ENCODE measurements around the gene CLIP2. TPM values are rescaled to one million over a fixed set of nuclear protein-coding genes. Genes with fewer than 3 reads are reported as not detected.

Gene CLIP2
- total RNA-seq, 1 experiment from 2014 or later: 37.9 TPM

DNA sequence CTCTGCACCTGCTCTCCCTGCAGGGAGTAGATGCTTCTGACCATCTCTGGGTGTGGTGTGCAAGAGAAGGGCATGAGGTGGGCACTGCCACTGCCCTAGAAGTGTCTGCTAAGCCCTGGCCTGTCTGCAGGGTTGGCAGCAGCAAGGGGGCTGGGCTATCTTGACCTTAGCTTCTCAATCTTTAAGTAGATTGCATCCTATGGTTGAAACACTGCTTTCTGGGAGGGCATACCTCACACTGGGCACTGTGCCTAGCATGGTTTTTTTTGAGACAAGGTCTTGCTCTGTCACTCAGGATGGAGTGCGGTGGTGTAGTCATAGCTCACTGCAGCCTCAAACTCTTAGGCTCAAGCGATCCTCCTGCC lies 54.9 kb downstream of the CLIP2 start:
- no TSS peak for BruUV-seq (replicated peaks)
- TF ChIP-seq EZH2 (IDR thresholded peaks at IDR 0.05; ENCODE audit: low read depth): no peak
- TF ChIP-seq, protein P1, sequence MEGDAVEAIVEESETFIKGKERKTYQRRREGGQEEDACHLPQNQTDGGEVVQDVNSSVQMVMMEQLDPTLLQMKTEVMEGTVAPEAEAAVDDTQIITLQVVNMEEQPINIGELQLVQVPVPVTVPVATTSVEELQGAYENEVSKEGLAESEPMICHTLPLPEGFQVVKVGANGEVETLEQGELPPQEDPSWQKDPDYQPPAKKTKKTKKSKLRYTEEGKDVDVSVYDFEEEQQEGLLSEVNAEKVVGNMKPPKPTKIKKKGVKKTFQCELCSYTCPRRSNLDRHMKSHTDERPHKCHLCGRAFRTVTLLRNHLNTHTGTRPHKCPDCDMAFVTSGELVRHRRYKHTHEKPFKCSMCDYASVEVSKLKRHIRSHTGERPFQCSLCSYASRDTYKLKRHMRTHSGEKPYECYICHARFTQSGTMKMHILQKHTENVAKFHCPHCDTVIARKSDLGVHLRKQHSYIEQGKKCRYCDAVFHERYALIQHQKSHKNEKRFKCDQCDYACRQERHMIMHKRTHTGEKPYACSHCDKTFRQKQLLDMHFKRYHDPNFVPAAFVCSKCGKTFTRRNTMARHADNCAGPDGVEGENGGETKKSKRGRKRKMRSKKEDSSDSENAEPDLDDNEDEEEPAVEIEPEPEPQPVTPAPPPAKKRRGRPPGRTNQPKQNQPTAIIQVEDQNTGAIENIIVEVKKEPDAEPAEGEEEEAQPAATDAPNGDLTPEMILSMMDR (conservative IDR thresholded peaks at IDR 0.05): no peak
- Histone ChIP-seq H2AFZ (no peak overlapping the region), H3K27me3 (ENCODE audit: insufficient read depth, low read depth) (no peaks in the 10 kb centered on the region), H3K79me2 (ENCODE audit: low read depth) (no peaks in the 10 kb centered on the region), H3K9me2 (ENCODE audit: insufficient read depth) (no peaks in the 10 kb centered on the region), H3K4me3 (no peak overlapping the region), H3K9me3 (ENCODE audit: insufficient read depth, low read depth) (no peaks in the 10 kb centered on the region), H3K4me2 (peak overlapping the region; percentile 63), H3K27ac (peak overlapping the region; percentile 73), H3K36me3 (ENCODE audit: low read depth) (no peaks in the 10 kb centered on the region), H4K20me1 (ENCODE audit: insufficient read depth) (no peaks in the 10 kb centered on the region), H3K4me1 (replicated peaks; ENCODE audit: insufficient read depth) (peaks cover 12% of the 10 kb centered on the region), H3F3A (ENCODE audit: insufficient read depth, low read depth) (peaks cover 21% of the 10 kb centered on the region)
- peak; percentile 62 to 64 for DNase-seq
- ChIA-PET POLR2A (ENCODE audit: unreplicated experiment) (interaction anchor here (0.6 kb wide), 3 partner anchors 41 to 365 kb away, joined by 4 to 15 read pairs (median 4); no protein-coding TSS in a partner anchor), CTCF (interaction anchor here (0.6 to 0.7 kb wide), 2 partner anchors 92 to 260 kb away, joined by 3 read pairs; no protein-coding TSS in a partner anchor)
- intact Hi-C loops (cut with micrococcal nuclease; ENCODE audit: unreplicated experiment): no loop called here

DNA sequence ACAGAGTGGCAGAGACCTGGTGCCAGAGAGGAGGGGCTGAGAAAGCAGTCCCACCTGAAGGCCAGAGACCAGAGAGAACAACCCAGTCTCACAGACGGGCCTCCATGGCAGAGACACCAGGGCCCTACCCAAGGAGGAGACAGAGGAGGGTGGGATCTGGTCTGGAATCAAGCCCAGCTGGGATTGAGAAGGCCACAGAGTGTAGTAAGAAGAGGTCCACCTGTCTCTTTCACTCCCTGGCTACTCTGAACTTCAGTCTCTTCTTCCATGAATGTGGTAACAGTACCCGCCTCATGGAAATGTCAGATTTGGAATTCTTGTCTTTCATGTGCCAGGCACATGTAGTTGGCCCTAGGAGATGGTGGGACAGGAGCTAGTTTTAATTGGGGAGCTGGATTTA lies 55.6 kb downstream of the CLIP2 start:
- ChIA-PET CTCF (no interaction called here), POLR2A (ENCODE audit: unreplicated experiment) (interaction anchor here (0.6 kb wide), 1 partner anchor 42 kb away, joined by 4 read pairs; no protein-coding TSS in a partner anchor)
- intact Hi-C loops (cut with micrococcal nuclease; ENCODE audit: unreplicated experiment): no loop called here
- TF ChIP-seq, protein P1 (conservative IDR thresholded peaks at IDR 0.05): no peak
- no peak for TF ChIP-seq EZH2 (IDR thresholded peaks at IDR 0.05; ENCODE audit: low read depth)
- Histone ChIP-seq H3K79me2 (ENCODE audit: low read depth) (no peaks in the 10 kb centered on the region), H3K4me1 (replicated peaks; ENCODE audit: insufficient read depth) (peaks cover 12% of the 10 kb centered on the region), H3K4me2 (no peak overlapping the region), H3K36me3 (ENCODE audit: low read depth) (no peaks in the 10 kb centered on the region), H3K27me3 (ENCODE audit: insufficient read depth, low read depth) (no peaks in the 10 kb centered on the region), H2AFZ (no peak overlapping the region), H3K4me3 (no peak overlapping the region), H4K20me1 (ENCODE audit: insufficient read depth) (no peaks in the 10 kb centered on the region), H3K27ac (0 out of 2 replicates have a peak overlapping the region, but pooled peaks have one; percentile 73), H3K9me3 (ENCODE audit: insufficient read depth, low read depth) (no peaks in the 10 kb centered on the region), H3K9me2 (ENCODE audit: insufficient read depth) (no peaks in the 10 kb centered on the region), H3F3A (ENCODE audit: insufficient read depth, low read depth) (peaks cover 21% of the 10 kb centered on the region)
- no TSS peak for BruUV-seq (replicated peaks)
- DNase-seq: no peak

DNA sequence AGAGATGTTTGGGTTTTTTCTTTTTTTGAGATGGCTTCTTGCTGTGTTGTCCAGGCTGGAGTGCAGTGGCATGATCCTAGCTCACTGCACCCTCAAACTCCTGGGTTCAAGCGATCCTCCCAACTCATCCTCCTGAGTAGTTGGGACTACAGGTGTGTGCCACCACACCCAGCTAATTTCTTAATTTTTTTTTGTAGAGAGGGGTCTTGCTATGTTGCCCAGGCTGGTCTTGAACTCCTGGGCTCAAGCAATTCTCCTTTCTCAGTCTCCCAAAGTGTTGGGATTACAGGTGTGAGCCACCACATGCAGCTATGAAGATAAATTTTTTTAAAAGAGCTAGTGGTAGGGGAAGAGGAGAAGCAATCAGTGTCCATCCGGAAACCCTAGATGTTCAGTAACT lies 56.8 kb downstream of the CLIP2 start:
- ChIA-PET CTCF (no interaction called here), POLR2A (ENCODE audit: unreplicated experiment) (interaction anchor here (0.7 kb wide), 1 partner anchor 1828 kb away, joined by 3 read pairs; no protein-coding TSS in a partner anchor)
- no peak overlapping the region for H3K4me2 ChIP-seq
- peaks cover 12% of the 10 kb centered on the region for H3K4me1 ChIP-seq (replicated peaks; ENCODE audit: insufficient read depth)
- no peaks in the 10 kb centered on the region for H3K9me3 ChIP-seq (ENCODE audit: insufficient read depth, low read depth)
- H3K9me2 ChIP-seq (ENCODE audit: insufficient read depth): no peaks in the 10 kb centered on the region
- no peak overlapping the region for H3K27ac ChIP-seq
- BruUV-seq (replicated peaks): no TSS peak
- H3F3A ChIP-seq (ENCODE audit: insufficient read depth, low read depth): peaks cover 21% of the 10 kb centered on the region
- TF ChIP-seq, protein P1 (conservative IDR thresholded peaks at IDR 0.05): no peak
- no peak for TF ChIP-seq EZH2 (IDR thresholded peaks at IDR 0.05; ENCODE audit: low read depth)
- intact Hi-C loops (cut with micrococcal nuclease; ENCODE audit: unreplicated experiment): no loop called here
- H3K79me2 ChIP-seq (ENCODE audit: low read depth): no peaks in the 10 kb centered on the region
- no peak overlapping the region for H2AFZ ChIP-seq
- no peaks in the 10 kb centered on the region for H3K27me3 ChIP-seq (ENCODE audit: insufficient read depth, low read depth)
- H4K20me1 ChIP-seq (ENCODE audit: insufficient read depth): no peaks in the 10 kb centered on the region
- no peak for DNase-seq
- H3K36me3 ChIP-seq (ENCODE audit: low read depth): no peaks in the 10 kb centered on the region
- no peak overlapping the region for H3K4me3 ChIP-seq

Measured in PC-9 (cell line).